HG02973 (cell line): ENCODE results near the gene GALNT9.

Source experiments
- ATAC-seq: cut with Tn5 transposase; IDR thresholded peaks from one replicate; pipeline ENCODE4 v1.9.1; 2021; ENCODE audit warnings: moderate library complexity; ENCODE audit not compliant: unreplicated experiment

Gene GALNT9

GRCh38 chr12:132282031-132282949, 47.1 kb downstream of the GALNT9 start:
- ATAC-seq: no peak

- ATAC-seq: no peak
Observed at GRCh38 chr12:132281038-132281437, 48.4 kb downstream of the GALNT9 start.

GRCh38 chr12:132280406-132280805, 49.0 kb downstream of the GALNT9 start:
- ATAC-seq: no peak

GRCh38 chr12:132279930-132280329, 49.5 kb downstream of the GALNT9 start:
- no peak for ATAC-seq

GRCh38 chr12:132279184-132279889, 50.1 kb downstream of the GALNT9 start:
- ATAC-seq: no peak

- no peak for ATAC-seq
Observed at GRCh38 chr12:132278401-132279183, 50.8 kb downstream of the GALNT9 start.

- ATAC-seq: no peak
Observed at GRCh38 chr12:132277949-132278348, 51.4 kb downstream of the GALNT9 start.

- no peak for ATAC-seq
Observed at GRCh38 chr12:132277374-132277941, 51.9 kb downstream of the GALNT9 start.

GRCh38 chr12:132276827-132277373, 52.5 kb downstream of the GALNT9 start:
- ATAC-seq: no peak

GRCh38 chr12:132276066-132276826, 53.1 kb downstream of the GALNT9 start:
- no peak for ATAC-seq

GRCh38 chr12:132275631-132276030, 53.8 kb downstream of the GALNT9 start:
- ATAC-seq: no peak

- no peak for ATAC-seq
Observed at GRCh38 chr12:132275110-132275531, 54.3 kb downstream of the GALNT9 start.

- no peak for ATAC-seq
Observed at GRCh38 chr12:132273992-132274334, 55.4 kb downstream of the GALNT9 start.

- no peak for ATAC-seq
Observed at GRCh38 chr12:132272711-132273110, 56.7 kb downstream of the GALNT9 start.

GRCh38 chr12:132271755-132272092, 57.7 kb downstream of the GALNT9 start:
- ATAC-seq: no peak

GRCh38 chr12:132270969-132271754, 58.2 kb downstream of the GALNT9 start:
- ATAC-seq: no peak

GRCh38 chr12:132270516-132270915, 58.9 kb downstream of the GALNT9 start:
- no peak for ATAC-seq

GRCh38 chr12:132269271-132269968, 60.0 kb downstream of the GALNT9 start:
- ATAC-seq: no peak

GRCh38 chr12:132268674-132269073, 60.7 kb downstream of the GALNT9 start:
- ATAC-seq: no peak
